DMS114 treated with DMSO at 0.1 percent for 48 hours (cell line): Measurements from ENCODE around the gene LRRN2.
"Not testable (repeated sequence)": the region's sequence is repeated elsewhere in the genome, so short reads cannot be mapped to it uniquely, and the experiment has no call there.

ENCODE experiments used
- DNase-seq: peaks from one replicate; lab custom pipeline; 2025; ENCODE audit not compliant: unreplicated experiment; lab: John Stamatoyannopoulos, UW

LRRN2 gene

GRCh38 chr1:204692841-204693356, 7.4 kb upstream of the LRRN2 start:
- no peak for DNase-seq

DNA sequence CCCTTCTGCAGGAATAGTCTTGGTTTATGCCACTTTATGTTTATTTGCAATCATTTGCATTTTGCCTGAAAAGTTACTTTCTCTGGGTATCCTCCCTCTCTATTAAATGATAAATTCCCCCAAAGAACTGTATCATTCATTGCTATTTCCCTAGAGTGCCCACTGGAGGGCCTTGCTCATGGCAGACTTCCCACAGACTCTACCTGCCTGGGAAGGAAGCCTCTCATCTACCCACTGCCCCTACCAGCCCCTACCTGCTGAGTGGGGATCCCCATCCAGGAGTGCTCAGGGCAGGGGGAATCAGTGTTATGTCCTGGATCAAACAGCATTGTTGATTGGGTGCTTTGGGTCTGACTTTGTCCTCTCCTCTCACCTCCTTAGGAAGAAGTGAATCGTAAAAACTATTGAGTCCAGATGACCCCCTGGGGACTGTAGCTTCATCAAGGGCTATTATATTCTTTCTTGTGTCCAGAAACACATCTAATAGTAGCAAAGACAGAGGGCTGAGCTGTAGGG, 6.8 kb upstream of the LRRN2 start:
- DNase-seq, result no peak

- not testable (repeated sequence) for DNase-seq
Measured at GRCh38 chr1:204691328-204691730, 5.8 kb upstream of the LRRN2 start.

DNA sequence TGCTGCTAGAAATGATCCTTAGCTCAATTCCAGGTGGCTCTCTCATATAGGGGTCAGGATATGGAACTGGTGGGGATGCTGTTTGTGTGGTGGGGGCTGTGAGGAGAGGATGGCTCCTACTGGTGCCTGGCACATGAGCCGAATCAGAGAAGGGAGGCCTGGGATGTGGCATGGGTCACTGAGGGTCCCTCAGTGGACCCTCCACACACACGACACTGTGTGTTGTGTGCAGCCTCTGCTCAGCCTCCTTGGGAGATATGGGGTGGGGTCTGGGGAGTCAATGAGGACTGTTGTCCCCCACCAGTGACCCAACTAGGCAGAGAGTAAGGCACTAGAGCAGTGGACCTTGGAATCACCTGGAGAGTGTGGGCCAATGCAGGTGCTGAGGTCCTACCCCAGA, 3.2 kb upstream of the LRRN2 start:
- no peak for DNase-seq

GRCh38 chr1:204688007-204688406, 2.5 kb upstream of the LRRN2 start:
- no peak for DNase-seq

- no peak for DNase-seq
Measured at GRCh38 chr1:204684571-204685235, 835 bp downstream of the LRRN2 start.

- no peak for DNase-seq
Measured at GRCh38 chr1:204684206-204684570, 1.4 kb downstream of the LRRN2 start.

- DNase-seq, result no peak
Measured at GRCh38 chr1:204683284-204684205, 2.0 kb downstream of the LRRN2 start.

GRCh38 chr1:204680461-204680860, 5.1 kb downstream of the LRRN2 start:
- no peak for DNase-seq

DNA sequence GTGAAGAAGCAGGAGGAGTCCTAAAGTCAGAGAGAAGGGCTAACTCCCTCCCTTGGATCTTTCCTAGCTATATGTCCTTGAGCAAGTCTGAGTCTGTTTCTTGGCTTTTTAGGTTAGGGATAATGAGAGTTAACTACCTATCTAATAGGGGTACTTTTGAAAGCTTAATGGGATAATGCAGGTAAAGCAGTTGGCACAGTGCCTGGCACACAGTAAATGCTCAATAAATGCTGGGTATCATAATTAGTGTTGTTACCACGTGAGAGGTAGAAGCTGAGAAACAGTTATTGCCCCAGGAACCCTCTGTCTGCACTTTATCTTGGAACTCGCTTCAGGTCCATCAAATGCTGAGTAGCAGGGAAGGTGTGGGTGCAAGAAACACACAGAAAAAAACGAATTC, 5.5 kb downstream of the LRRN2 start:
- DNase-seq, result no peak

DNA sequence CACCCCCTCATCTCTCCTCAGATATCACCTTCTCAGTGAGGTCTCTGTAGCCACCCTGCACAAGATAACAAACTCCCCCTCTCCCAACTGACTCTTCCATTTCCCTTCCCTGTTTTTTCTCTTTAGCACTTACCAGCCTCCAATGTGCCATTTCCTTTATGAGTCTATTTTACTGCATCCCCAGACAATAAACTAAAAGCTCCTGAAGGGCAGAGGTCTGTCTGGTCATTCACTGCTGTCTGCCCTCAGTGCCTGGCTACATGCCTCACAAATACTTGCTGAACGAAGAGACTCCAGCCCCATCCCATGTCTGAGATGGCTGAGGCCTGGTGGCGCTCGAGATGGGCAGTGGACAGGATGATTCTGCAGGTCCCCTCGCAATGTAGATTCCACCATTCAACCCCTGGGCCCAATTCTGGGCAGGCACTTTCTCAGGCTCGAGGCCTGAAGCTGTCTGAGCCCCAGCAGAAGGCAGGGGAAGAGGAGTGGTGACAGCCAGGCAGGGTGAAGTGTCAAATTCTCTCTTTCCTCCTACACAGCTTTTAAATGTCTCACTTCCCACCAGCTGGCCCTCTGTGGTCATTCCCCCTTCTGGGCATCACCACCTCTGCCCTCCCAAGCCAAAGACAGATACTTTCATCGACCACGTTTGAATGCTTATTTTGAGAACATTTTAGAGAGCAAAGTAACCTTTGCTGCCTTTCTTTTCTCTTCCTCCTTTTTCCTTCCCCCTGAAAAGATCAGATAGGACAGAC, 6.6 kb downstream of the LRRN2 start:
- no peak for DNase-seq

GRCh38 chr1:204677864-204678263, 7.7 kb downstream of the LRRN2 start:
- DNase-seq, result no peak

GRCh38 chr1:204676043-204676442, 9.5 kb downstream of the LRRN2 start:
- DNase-seq, result no peak

- DNase-seq, result no peak
Measured at GRCh38 chr1:204673909-204674649, 11.5 kb downstream of the LRRN2 start.

DNA sequence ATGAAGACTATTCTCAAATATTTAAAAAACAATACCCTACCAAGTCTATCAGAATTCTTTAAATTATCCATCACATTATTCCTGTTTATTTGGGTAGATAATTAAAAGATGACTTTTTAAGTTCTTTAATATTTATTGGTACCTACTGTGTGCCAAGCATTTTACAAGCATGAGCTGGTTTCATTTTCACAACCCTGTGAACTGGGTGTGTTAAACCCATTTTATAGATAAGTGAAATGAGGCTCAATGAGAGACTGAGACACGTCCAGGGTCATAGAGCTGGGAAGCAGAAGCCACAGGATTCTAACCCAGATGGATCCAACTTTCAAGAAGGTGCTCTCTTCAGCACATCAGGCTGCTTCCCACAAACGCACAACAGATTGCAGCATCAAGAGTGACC, 12.3 kb downstream of the LRRN2 start:
- no peak for DNase-seq

DNA sequence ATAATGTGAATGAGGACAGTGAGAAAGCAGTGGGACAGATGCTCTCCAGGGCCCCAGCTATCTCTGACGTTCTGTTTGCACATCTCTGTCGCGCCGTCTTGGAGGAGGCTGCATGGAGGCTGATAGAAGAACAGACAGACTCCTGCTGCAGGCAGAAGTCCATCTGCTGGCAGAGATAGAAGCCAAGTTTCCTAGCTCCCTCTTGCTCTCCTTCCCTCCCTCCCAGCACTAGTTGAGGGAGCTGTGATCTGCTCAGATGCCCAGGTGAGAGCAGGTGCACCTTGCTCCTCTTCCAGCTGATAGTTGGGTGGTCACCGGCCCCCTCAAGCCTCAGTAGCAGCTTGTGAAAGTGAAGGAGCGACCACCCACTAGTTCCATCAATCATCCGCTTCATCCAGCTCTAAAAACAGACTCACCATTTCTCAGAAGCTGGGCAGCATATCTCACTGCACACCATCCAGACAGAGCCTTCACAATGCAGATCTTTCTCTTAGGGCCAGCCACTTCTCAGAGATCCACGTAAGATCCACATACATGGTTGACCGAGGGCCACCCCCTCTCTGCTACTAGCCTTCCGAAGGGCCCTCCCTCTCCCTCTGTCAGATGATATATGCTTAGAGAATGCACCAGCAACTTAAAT, 12.9 kb downstream of the LRRN2 start:
- DNase-seq, result no peak

- DNase-seq, result no peak
Measured at GRCh38 chr1:204672069-204672468, 13.5 kb downstream of the LRRN2 start.

DNA sequence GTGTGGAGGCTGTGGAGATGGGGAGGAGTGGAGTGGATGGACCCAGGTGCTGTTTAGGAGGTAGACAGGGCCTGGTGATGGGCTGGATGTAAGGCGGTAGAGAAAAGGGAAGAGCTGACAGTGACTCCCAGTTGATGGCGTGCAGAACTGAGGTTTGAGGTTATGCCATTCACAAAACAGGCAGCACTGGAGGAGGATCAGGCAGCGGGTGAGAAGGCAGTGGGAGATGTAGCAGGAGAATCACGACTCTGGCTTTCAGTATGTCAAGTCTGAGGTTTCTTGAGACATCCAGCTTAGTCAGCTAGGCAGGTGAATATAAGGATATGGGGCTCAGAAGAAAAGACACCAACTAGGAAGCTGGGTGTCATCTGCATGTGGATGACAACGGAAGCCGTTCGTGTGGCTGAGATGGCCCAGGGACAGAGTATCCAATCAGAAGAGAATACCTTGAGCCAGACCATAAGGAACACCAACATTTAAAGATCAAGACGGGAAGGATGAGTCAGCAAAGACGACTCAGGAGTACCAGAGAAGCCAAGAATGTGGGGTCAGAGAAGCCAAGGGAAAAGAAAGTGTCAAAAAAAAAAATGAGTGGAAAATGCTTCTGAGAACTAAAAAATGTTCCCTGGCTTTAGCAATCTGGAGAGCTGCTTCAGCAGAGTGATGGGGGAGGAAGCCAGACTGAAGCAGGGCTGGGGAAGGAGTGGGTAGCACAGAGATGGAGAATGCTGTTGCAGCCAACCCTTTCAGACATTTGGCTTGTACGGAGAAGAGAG, 15.2 kb downstream of the LRRN2 start:
- no peak for DNase-seq

DNA sequence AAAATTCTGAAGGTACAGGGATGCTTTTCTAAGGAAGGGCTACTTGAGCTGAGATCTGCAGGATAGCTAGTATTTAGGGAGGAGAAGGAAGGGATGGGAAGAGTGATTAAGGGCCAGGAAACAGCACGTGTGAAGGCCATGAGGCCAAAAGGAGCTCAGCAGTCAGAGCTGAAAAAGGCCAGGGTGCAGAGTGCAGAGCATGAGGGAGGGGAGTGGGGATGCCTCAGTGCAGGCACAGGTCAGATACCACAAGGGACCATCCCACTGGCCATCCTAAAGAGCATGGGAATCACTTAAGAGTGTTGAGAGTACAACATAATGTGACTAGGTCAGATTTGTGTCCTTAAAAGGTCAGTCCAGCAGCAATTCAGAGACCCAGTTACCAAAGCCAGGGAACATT, 16.0 kb downstream of the LRRN2 start:
- no peak for DNase-seq

DNA sequence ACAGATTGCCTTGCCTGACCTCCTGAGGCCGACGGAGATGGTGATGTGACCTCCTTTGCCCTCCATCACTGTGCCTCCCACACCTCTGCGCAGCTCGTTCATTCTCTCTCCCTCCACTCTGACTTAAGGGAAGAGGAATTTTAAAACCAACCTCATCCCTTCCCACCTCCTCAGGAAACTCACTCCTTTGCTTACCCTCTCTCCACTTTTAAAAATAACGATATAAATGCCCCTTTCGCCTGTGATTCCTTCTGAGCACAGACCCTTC, 21.2 kb downstream of the LRRN2 start:
- DNase-seq, result no peak
